Activated CD8-positive, alpha-beta memory T cell treated with anti-CD3 and anti-CD28 coated beads for 36 hours (primary cell): ENCODE results near the gene SLC6A18. TPM values are rescaled to one million over a fixed set of nuclear protein-coding genes. Genes with fewer than 3 reads are reported as not detected.

ENCODE experiments used
- CTCF ChIA-PET: fragments of 350-600 bp; sonication (Branson Sonifier 250); formaldehyde crosslinking; loops from one replicate; lab custom pipeline; 2021; ENCODE audit warnings: antibody characterized with exemption; lab: Charles Lee
- POLR2A ChIA-PET: fragments of 350-600 bp; sonication (Branson Sonifier 250); formaldehyde crosslinking; loops from one replicate; lab custom pipeline; 2021; ENCODE audit warnings: antibody characterized with exemption; lab: Charles Lee
- total RNA-seq, 2 experiments: library from RNA; stranded (reverse); gene quantifications; one replicate each; pipeline ENCODE4 v1.2.3, GENCODE V29; 2021

The SLC6A18 gene
- total RNA-seq = not detected

- POLR2A ChIA-PET = no interaction called here
- CTCF ChIA-PET = no interaction called here
Observed at GRCh38 chr5:1225081-1225480, at the start of gene SLC6A18. Gene SLC6A18 (plus strand): TSS chr5:1225381. CDS start chr5:1225478, 97 bp downstream.

- ChIA-PET POLR2A (no interaction called here), CTCF (no interaction called here)
Observed at GRCh38 chr5:1175801-1176472, 49.2 kb upstream of the SLC6A18 start.

GRCh38 chr5:1176473-1177391, 48.4 kb upstream of the SLC6A18 start:
- CTCF ChIA-PET = no interaction called here

GRCh38 chr5:1177826-1178528, 47.2 kb upstream of the SLC6A18 start:
- CTCF ChIA-PET = no interaction called here
- POLR2A ChIA-PET = no interaction called here

More at GRCh38 chr5:1176473-1177391, 48.4 kb upstream of the SLC6A18 start:
- POLR2A ChIA-PET = no interaction called here

- ChIA-PET CTCF (no interaction called here), POLR2A (no interaction called here)
Observed at GRCh38 chr5:1178529-1179382, 46.4 kb upstream of the SLC6A18 start.

GRCh38 chr5:1179383-1179715, 45.8 kb upstream of the SLC6A18 start:
- POLR2A ChIA-PET = no interaction called here
- CTCF ChIA-PET = no interaction called here

- CTCF ChIA-PET = no interaction called here
- POLR2A ChIA-PET = no interaction called here
Observed at GRCh38 chr5:1180096-1180495, 45.1 kb upstream of the SLC6A18 start.

- ChIA-PET CTCF (no interaction called here), POLR2A (no interaction called here)
Observed at GRCh38 chr5:1180841-1181271, 44.3 kb upstream of the SLC6A18 start.

- POLR2A ChIA-PET = no interaction called here
Observed at GRCh38 chr5:1181451-1182359, 43.5 kb upstream of the SLC6A18 start.

GRCh38 chr5:1182360-1182632, 42.9 kb upstream of the SLC6A18 start:
- ChIA-PET CTCF (no interaction called here), POLR2A (no interaction called here)

More at GRCh38 chr5:1181451-1182359, 43.5 kb upstream of the SLC6A18 start:
- CTCF ChIA-PET = no interaction called here

GRCh38 chr5:1182633-1183423, 42.4 kb upstream of the SLC6A18 start:
- POLR2A ChIA-PET = no interaction called here
- CTCF ChIA-PET = interaction anchor here (1.5 kb wide), 1 partner anchor 8 kb away, joined by 8 read pairs; no protein-coding TSS in a partner anchor

GRCh38 chr5:1183424-1184162, 41.6 kb upstream of the SLC6A18 start:
- ChIA-PET CTCF (interaction anchor here (1.5 kb wide), 1 partner anchor 9 kb away, joined by 8 read pairs; no protein-coding TSS in a partner anchor), POLR2A (no interaction called here)

GRCh38 chr5:1184163-1184470, 41.1 kb upstream of the SLC6A18 start:
- CTCF ChIA-PET = interaction anchor here (1.5 kb wide), 1 partner anchor 10 kb away, joined by 8 read pairs; no protein-coding TSS in a partner anchor
- POLR2A ChIA-PET = no interaction called here

- ChIA-PET POLR2A (no interaction called here), CTCF (interaction anchor here (1.2 kb wide), 1 partner anchor 42 kb away, joined by 3 read pairs; no protein-coding TSS in a partner anchor)
Observed at GRCh38 chr5:1184481-1184880, 40.7 kb upstream of the SLC6A18 start.

- ChIA-PET CTCF (interaction anchor here (1.2 kb wide), 2 partner anchors 42 to 45 kb away, joined by 3 read pairs; no protein-coding TSS in a partner anchor), POLR2A (no interaction called here)
Observed at GRCh38 chr5:1185038-1185627, 40.0 kb upstream of the SLC6A18 start.

- POLR2A ChIA-PET = no interaction called here
- CTCF ChIA-PET = interaction anchor here (1.2 kb wide), 2 partner anchors 43 to 45 kb away, joined by 3 read pairs; no protein-coding TSS in a partner anchor
Observed at GRCh38 chr5:1185629-1186350, 39.4 kb upstream of the SLC6A18 start.
